Effector memory CD4-positive, alpha-beta T cell (primary cell): ENCODE measurements around the gene HMOX1.
"Not testable (repeated sequence)": the region's sequence is repeated elsewhere in the genome, so short reads cannot be mapped to it uniquely, and the experiment has no call there.

ENCODE experiments used
- DNase-seq, 3 donors: peaks; one replicate each; pipeline ENCODE4 v3.0.0-alpha.2; 2020
- H3K27ac ChIP-seq: 2 replicates; pipeline ENCODE4 v1.7.0; 2013; ENCODE audit warnings: mild to moderate bottlenecking, low read length, moderate library complexity; ENCODE audit not compliant: insufficient read depth, poor library complexity, severe bottlenecking
- H3K27me3 ChIP-seq: replicated peaks from 2 replicates; pipeline ENCODE4 v1.7.0; 2013; ENCODE audit warnings: mild to moderate bottlenecking, low read length; ENCODE audit not compliant: insufficient read depth, control insufficient read depth, poor library complexity, severe bottlenecking
- H3K36me3 ChIP-seq: 2 replicates; pipeline ENCODE4 v1.7.0; 2013; ENCODE audit warnings: mild to moderate bottlenecking, low read length, moderate library complexity; ENCODE audit not compliant: control insufficient read depth, insufficient read depth
- H3K4me1 ChIP-seq: 2 replicates; pipeline ENCODE4 v1.7.0; 2013; ENCODE audit warnings: low read length, mild to moderate bottlenecking; ENCODE audit not compliant: control insufficient read depth, insufficient read depth, poor library complexity, severe bottlenecking
- H3K4me3 ChIP-seq: 2 replicates; pipeline ENCODE4 v1.7.0; 2013; ENCODE audit warnings: low read length, low read depth, mild to moderate bottlenecking; ENCODE audit not compliant: insufficient read depth, poor library complexity, severe bottlenecking
- H3K9me3 ChIP-seq: 2 replicates; pipeline ENCODE4 v1.7.0; 2013; ENCODE audit warnings: mild to moderate bottlenecking, low read length, moderate library complexity; ENCODE audit not compliant: control insufficient read depth

The HMOX1 gene

GRCh38 chr22:35394810-35395563, 14.1 kb downstream of the HMOX1 start:
- Histone ChIP-seq H3K36me3 (no peaks in the 10 kb centered on the region), H3K27me3 (no peaks in the 10 kb centered on the region), H3K9me3 (no peaks in the 10 kb centered on the region), H3K4me3 (no peak overlapping the region), H3K4me1 (no peaks in the 10 kb centered on the region), H3K27ac (no peak overlapping the region)
- no peak for DNase-seq

DNA sequence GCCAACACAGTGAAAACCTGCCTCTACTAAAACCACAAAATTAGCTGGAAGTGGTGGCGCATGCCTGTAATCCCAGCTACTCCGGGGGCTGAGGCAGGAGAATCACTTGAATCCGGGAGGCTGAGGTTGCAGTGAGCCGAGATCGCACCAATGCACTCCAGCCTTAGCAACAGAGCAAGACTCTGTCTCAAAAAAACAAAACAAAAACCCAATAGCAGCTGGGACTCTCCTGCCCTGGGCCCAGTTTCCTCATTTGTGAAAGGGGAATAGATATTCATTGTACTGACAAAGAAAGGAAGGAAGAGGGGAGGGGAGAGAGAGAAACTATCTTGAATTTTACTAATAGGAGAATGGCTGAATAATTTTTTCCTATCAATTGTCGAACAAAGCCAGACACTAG, 15.7 kb downstream of the HMOX1 start:
- not testable (repeated sequence) for H3K27me3 ChIP-seq, H3K4me3 ChIP-seq, H3K4me1 ChIP-seq, H3K9me3 ChIP-seq, H3K27ac ChIP-seq, DNase-seq, H3K36me3 ChIP-seq

DNA sequence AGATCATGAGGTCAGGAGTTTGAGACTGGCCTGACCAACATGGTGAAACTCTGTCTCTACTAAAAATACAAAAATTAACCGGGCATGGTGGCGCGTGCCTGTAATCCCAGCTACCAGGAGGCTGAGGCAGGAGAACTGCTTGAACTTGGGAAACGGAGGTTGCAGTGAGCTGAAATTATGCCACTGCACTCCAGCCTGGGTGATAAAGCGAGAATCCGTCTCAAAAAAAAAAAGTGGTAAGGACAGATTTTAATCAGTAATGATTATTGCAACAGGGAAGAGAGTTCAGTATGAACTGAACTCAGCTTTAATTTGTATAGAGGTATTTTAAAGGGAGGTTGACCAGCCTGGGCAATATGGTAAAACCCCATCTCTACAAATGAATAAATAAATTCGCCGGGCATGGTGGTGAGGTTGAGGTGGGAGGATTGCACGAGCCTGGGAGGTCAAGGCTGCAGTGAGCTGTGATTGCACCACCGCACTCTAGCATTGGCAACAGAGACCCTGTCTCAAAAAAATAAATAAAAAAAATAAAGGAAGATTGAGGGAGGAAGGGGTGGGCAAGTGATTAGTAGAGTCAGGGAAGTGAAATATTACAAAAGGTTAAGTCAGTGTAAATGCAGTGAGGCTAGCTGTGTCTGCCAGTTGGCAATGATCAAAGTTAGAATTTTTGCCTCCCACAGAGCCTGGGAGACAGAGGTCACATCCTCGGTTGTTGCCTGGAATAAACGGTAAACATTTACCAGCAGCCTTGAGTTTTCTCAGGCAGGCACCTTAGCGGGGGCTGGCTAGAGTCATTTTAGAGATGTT, 16.4 kb downstream of the HMOX1 start:
- no peak overlapping the region for H3K27ac ChIP-seq
- H3K9me3 ChIP-seq = no peaks in the 10 kb centered on the region
- no peaks in the 10 kb centered on the region for H3K27me3 ChIP-seq
- no peak overlapping the region for H3K4me3 ChIP-seq
- peaks cover 6% of the 10 kb centered on the region for H3K4me1 ChIP-seq
- DNase-seq = no peak
- H3K36me3 ChIP-seq = no peaks in the 10 kb centered on the region

DNA sequence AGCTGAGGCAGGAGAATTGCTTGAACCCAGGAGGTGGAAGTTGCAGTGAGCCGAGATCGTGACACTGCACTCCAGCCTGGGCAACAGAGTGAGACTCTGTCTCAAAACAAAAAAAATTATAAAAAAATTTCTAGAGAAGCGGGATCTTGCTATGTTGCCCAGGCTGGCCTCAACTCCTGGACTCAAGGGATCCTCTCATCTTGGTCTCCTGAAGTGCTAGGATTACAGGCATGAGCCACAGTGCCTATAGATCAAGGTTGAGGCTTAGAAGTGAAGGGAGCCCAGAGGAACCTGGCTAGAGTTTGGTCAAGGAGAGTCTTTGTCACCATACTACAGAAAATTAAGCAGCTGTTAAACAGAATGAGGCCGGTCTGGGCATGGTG, 17.7 kb downstream of the HMOX1 start:
- Histone ChIP-seq H3K4me1 (peaks cover 6% of the 10 kb centered on the region), H3K27ac (no peak overlapping the region), H3K9me3 (no peaks in the 10 kb centered on the region), H3K4me3 (no peak overlapping the region), H3K36me3 (no peaks in the 10 kb centered on the region), H3K27me3 (no peaks in the 10 kb centered on the region)
- no peak for DNase-seq

GRCh38 chr22:35399114-35399677, 18.3 kb downstream of the HMOX1 start:
- no peaks in the 10 kb centered on the region for H3K9me3 ChIP-seq
- H3K36me3 ChIP-seq = peaks cover 1% of the 10 kb centered on the region
- H3K27me3 ChIP-seq = no peaks in the 10 kb centered on the region
- H3K4me3 ChIP-seq = peak overlapping the region; percentile 96
- peaks cover 6% of the 10 kb centered on the region for H3K4me1 ChIP-seq
- no peak for DNase-seq
- peak overlapping the region; percentile 79 for H3K27ac ChIP-seq

DNA sequence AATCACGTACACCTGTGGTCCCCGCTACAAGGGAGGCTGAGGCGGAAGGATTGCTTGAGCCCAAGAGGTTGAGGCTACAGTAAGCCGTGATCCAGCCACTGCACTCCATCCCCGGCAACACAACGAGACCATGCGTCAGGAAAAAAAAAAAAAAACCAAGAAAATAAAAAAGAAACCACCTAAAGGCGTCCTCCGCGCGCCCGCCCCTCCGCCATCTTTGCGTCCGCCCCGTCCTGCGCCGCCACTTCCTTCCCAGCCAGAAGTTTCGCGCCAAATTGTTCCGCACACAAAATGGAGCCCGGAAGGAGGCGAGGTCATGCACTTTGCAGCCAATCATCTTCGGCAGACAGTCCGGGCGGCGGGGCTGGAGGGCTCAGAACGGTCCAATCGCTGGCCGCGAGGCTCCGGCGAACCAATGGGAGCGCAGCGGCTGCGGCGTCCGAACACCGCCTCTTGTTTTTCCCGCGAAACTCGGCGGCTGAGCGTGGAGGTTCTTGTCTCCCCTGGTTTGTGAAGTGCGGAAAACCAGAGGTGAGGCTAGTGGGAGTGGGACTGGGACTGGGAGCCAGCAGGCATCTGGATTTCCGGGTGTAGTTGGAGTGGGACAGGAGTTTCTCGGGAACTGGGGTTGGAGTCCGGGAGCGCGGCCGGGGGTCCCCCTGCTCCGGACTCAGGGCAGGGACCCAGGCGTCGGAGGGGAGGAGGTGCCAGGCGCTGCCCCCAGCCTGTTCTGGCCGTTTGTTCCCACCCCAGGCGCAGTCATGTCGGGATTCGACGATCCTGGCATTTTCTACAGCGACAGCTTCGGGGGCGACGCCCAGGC, 19.0 kb downstream of the HMOX1 start, which contains the start of gene MCM5:
TSS of gene MCM5 (plus strand) at position 463 of the 823 bp plus-strand sequence. CDS start at position 762, 299 bp downstream.
- no peaks in the 10 kb centered on the region for H3K27me3 ChIP-seq
- peak within 1 kb of the TSS; percentile 79 for H3K27ac ChIP-seq
- peak within 1 kb of the TSS; percentile 96 for H3K4me3 ChIP-seq
- DNase-seq = peak; percentile 94 to 96 (median 96)
- H3K36me3 ChIP-seq = peaks cover 8% of the 10 kb centered on the region
- peaks cover 6% of the 10 kb centered on the region for H3K4me1 ChIP-seq
- H3K9me3 ChIP-seq = no peaks in the 10 kb centered on the region

GRCh38 chr22:35400501-35400790, 19.6 kb downstream of the HMOX1 start:
- H3K4me3 ChIP-seq = peak overlapping the region; percentile 96
- DNase-seq = no peak
- H3K27me3 ChIP-seq = no peaks in the 10 kb centered on the region
- H3K9me3 ChIP-seq = no peaks in the 10 kb centered on the region
- H3K4me1 ChIP-seq = peaks cover 6% of the 10 kb centered on the region
- peak overlapping the region; percentile 56 for H3K27ac ChIP-seq
- peaks cover 12% of the 10 kb centered on the region for H3K36me3 ChIP-seq

DNA sequence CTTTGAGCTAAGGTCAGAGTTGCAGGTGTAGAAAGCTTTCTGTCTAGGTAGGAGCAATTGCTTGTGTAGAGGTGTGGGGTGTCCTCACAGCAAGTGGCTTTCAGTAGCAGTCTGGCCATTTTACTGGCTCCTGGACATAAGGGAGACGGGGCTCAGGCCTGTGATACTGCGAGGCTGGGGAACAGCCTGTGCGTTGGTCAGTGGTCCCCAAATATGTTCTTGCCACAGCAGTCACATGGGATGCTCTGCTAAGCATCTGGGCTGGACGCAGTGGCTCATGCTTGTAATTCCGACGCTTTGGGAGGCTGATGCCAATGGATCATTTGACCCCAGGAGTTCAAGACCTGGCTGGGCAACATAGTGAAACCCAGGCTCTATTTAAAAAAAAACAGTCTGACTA, 21.0 kb downstream of the HMOX1 start:
- peaks cover 21% of the 10 kb centered on the region for H3K36me3 ChIP-seq
- no peaks in the 10 kb centered on the region for H3K9me3 ChIP-seq
- H3K4me1 ChIP-seq = peaks cover 6% of the 10 kb centered on the region
- H3K27ac ChIP-seq = no peak overlapping the region
- H3K4me3 ChIP-seq = no peak overlapping the region
- no peaks in the 10 kb centered on the region for H3K27me3 ChIP-seq
- DNase-seq = no peak

DNA sequence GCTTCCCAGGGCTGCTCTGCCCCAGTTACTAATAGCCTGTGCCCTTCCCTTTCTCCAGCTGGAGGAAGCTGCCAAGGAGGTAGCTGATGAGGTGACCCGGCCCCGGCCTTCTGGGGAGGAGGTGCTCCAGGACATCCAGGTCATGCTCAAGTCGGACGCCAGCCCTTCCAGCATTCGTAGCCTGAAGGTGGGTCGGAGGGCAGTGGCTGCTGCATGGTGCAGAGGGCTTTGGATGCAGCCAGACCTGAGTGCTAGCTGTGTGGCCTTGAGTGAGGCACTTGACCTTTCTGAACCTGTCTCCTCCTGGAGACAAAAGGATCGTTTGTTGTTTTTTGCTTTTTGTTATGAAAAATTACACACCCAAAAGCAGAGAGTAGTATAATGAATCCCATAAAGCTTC, 22.5 kb downstream of the HMOX1 start:
- Histone ChIP-seq H3K27me3 (no peaks in the 10 kb centered on the region), H3K4me3 (no peak overlapping the region), H3K27ac (no peak overlapping the region), H3K4me1 (peaks cover 6% of the 10 kb centered on the region), H3K36me3 (peaks cover 36% of the 10 kb centered on the region), H3K9me3 (no peaks in the 10 kb centered on the region)
- DNase-seq = no peak
